ENCODE results near the gene TOB1. TPM values are rescaled to one million over a fixed set of nuclear protein-coding genes. Genes with fewer than 3 reads are reported as not detected.

The TOB1 gene
- total RNA-seq, 3 donors from 2014 or later, result 29.4 to 31.0 (median 30.9) TPM

GRCh38 chr17:50855708-50856330 is 10.3 kb downstream of the TOB1 start:
- no peak for ATAC-seq
- no peaks in the 10 kb centered on the region for H3K9me3 Mint-ChIP-seq
- peaks cover 23% of the 10 kb centered on the region for H3K4me1 Mint-ChIP-seq (ENCODE audit: low read depth)
- no peak overlapping the region for H3K4me3 Mint-ChIP-seq
- DNase-seq, result no peak
- peaks cover 2% of the 10 kb centered on the region for H3K27me3 Mint-ChIP-seq (ENCODE audit: low read depth)
- no peaks in the 10 kb centered on the region for H3K36me3 Mint-ChIP-seq (ENCODE audit: insufficient read depth)

GRCh38 chr17:50853781-50854180 is 12.4 kb downstream of the TOB1 start:
- no peak overlapping the region for H3K4me3 Mint-ChIP-seq
- DNase-seq (no peak), ATAC-seq (no peak)

DNA sequence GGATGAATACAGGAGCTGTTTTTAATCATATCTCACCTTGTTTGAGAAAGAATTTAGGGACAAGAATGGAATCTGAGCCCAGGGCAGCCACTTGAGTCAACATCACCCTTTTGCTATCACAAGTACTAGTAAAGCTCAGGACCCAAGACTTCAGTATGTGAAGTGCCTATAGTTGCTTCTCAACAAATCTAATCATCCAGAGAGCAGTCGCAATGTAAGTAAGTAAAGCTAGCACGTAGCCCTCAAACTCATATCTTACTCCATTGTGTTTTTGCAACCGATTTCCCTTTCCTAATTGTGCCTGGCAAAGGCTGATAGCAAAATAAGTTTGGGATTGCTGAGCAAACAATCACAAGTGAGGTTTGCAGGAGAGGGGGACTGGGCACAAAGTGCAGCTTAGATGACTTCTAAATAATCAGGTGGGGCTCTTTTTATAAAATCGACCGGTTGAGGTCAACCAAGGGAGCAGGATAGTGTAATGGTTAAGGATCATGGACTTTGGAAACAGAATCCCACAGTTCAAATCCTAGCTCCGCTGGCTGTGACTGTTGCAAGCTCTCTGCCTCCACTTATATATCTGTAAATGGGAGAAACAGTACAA is 13.0 kb downstream of the TOB1 start:
- Mint-ChIP-seq H3K27me3 (ENCODE audit: low read depth) (peaks cover 2% of the 10 kb centered on the region), H3K4me3 (no peak overlapping the region), H3K36me3 (ENCODE audit: insufficient read depth) (no peaks in the 10 kb centered on the region), H3K4me1 (ENCODE audit: low read depth) (peaks cover 23% of the 10 kb centered on the region), H3K9me3 (no peaks in the 10 kb centered on the region)
- DNase-seq (no peak), ATAC-seq (no peak)

More at GRCh38 chr17:50853781-50854180, 12.4 kb downstream of the TOB1 start:
- Mint-ChIP-seq H3K36me3 (ENCODE audit: insufficient read depth) (no peaks in the 10 kb centered on the region), H3K27me3 (ENCODE audit: low read depth) (peaks cover 2% of the 10 kb centered on the region), H3K9me3 (no peaks in the 10 kb centered on the region), H3K4me1 (ENCODE audit: low read depth) (peaks cover 23% of the 10 kb centered on the region)

DNA sequence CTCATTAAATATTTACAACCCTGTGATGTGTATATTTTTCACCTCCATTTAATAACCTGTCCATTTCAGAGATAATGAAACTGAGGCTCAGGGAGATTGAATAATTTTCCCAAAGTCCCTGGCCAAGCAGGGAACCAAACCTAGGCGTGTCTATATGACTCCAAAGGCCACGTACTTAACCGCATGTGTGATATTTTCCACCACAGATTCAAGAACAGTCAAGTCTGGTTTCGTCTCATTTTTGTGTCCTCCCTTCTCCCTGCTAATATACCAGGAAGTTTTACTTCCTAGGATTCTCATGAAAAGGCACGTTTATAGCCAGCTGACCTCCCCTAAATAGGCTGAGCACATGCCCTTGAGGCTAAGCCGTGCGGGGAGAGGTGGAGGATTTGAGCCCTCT is 15.5 kb downstream of the TOB1 start:
- Mint-ChIP-seq H3K4me3 (no peak overlapping the region), H3K27me3 (ENCODE audit: low read depth) (no peaks in the 10 kb centered on the region), H3K36me3 (ENCODE audit: insufficient read depth) (no peaks in the 10 kb centered on the region), H3K4me1 (ENCODE audit: low read depth) (peaks cover 20% of the 10 kb centered on the region), H3K9me3 (no peaks in the 10 kb centered on the region)
- ATAC-seq, result no peak
- DNase-seq, result no peak

GRCh38 chr17:50848711-50849110 is 17.4 kb downstream of the TOB1 start:
- no peaks in the 10 kb centered on the region for H3K27me3 Mint-ChIP-seq (ENCODE audit: low read depth)
- no peaks in the 10 kb centered on the region for H3K9me3 Mint-ChIP-seq
- no peak overlapping the region for H3K4me3 Mint-ChIP-seq
- no peaks in the 10 kb centered on the region for H3K36me3 Mint-ChIP-seq (ENCODE audit: insufficient read depth)
- no peak for ATAC-seq
- no peak for DNase-seq
- H3K4me1 Mint-ChIP-seq (ENCODE audit: low read depth), result peaks cover 17% of the 10 kb centered on the region

GRCh38 chr17:50848039-50848438 is 18.1 kb downstream of the TOB1 start:
- no peaks in the 10 kb centered on the region for H3K9me3 Mint-ChIP-seq
- H3K4me3 Mint-ChIP-seq, result no peak overlapping the region
- no peaks in the 10 kb centered on the region for H3K36me3 Mint-ChIP-seq (ENCODE audit: insufficient read depth)
- peaks cover 14% of the 10 kb centered on the region for H3K4me1 Mint-ChIP-seq (ENCODE audit: low read depth)
- ATAC-seq (no peak), DNase-seq (no peak)
- H3K27me3 Mint-ChIP-seq (ENCODE audit: low read depth), result no peaks in the 10 kb centered on the region

DNA sequence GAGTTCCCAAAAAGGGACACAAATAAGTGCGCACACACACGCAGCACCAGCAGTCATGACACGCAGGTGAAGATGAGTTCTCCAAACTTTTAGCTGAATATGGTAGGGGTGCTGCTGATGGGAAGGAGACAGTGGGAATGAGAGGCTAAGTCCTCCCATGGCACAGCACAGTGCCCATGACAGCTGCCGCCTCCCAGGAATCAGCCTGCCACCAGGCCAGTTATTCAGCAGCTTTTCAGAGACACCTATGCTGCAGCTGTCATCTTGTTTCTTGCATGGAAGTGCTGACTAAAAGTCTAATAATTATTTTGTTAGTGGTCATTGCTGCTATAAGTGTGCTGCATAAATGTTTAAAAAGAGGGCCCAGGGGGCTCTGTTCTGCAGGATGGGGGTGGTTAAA is 18.6 kb downstream of the TOB1 start:
- Mint-ChIP-seq H3K4me3 (no peak overlapping the region), H3K9me3 (no peaks in the 10 kb centered on the region), H3K27me3 (ENCODE audit: low read depth) (no peaks in the 10 kb centered on the region), H3K36me3 (ENCODE audit: insufficient read depth) (no peaks in the 10 kb centered on the region), H3K4me1 (ENCODE audit: low read depth) (peaks cover 10% of the 10 kb centered on the region)
- DNase-seq (no peak), ATAC-seq (no peak)

GRCh38 chr17:50845240-50846147 is 20.7 kb downstream of the TOB1 start:
- peaks cover 1% of the 10 kb centered on the region for H3K4me1 Mint-ChIP-seq (ENCODE audit: low read depth)
- no peaks in the 10 kb centered on the region for H3K27me3 Mint-ChIP-seq (ENCODE audit: low read depth)
- DNase-seq, result no peak
- no peaks in the 10 kb centered on the region for H3K9me3 Mint-ChIP-seq
- no peak overlapping the region for H3K4me3 Mint-ChIP-seq
- no peaks in the 10 kb centered on the region for H3K36me3 Mint-ChIP-seq (ENCODE audit: insufficient read depth)
- no peak for ATAC-seq

DNA sequence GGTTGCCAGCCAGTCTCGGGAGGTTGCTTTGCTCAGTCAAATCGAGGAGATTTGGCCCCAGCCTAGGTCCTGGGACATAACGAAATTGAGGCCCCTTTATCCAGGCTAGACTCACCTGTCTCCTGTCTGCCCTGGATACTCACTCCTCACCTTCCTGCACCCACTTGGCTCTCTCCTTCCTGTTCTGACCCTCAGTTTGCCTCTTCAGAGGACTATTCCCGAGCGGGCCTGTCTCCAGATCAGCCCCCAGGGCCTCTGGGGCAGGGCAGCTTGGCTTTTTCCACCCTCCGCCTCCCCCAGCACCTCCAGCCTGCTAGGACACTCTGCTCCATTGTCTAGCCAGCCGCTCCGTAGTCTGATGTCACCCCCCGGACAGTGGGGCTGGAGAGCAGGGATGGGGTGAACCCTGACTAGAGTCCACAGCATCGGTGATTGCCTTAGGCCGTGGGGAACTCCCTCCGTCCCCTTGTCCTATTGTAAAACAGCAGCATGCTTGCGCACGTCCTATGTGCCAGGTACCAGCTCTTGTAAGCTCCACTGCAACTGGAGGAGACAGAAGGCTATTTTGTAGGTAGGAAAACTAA is 21.9 kb downstream of the TOB1 start:
- DNase-seq, result no peak
- no peak overlapping the region for H3K4me3 Mint-ChIP-seq
- no peaks in the 10 kb centered on the region for H3K9me3 Mint-ChIP-seq
- H3K36me3 Mint-ChIP-seq (ENCODE audit: insufficient read depth), result no peaks in the 10 kb centered on the region
- no peak for ATAC-seq
- H3K4me1 Mint-ChIP-seq (ENCODE audit: low read depth), result peaks cover 1% of the 10 kb centered on the region
- no peaks in the 10 kb centered on the region for H3K27me3 Mint-ChIP-seq (ENCODE audit: low read depth)

DNA sequence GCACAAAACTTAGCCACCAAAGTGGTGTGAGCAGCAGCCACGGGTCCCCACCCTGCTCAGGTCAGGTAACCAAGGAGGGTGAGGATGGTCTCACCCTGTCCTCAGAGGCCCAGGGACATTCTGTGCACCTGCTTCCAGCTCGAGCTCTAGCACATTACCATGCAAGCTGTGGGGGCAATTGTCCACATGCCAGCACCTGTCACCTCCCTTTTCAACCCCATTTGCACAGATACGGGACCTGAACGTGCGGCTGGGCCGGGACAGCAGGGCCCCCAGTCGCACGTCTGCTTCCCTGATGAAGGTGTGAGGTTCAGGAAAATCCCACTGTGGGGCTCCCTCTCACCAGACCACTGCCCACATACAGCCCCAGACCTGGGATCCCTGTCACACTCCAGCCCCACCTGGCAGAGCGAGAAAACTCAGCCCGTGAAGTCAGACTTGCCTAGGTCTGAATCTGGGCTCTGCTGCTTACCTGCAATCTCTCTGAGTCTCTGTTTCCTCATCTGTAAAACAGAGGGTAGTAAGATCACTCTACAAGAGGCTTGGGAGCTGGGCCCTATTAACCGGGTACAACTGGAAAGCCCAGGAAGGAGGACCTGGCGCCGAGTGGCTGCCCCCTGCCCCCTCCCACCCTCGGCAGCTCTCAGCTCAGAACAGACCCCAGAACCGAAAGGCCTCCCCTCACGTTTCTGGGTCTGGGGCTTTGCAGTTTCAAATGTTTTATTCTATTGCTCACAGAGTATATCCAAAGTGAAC is 22.8 kb downstream of the TOB1 start:
- DNase-seq, result no peak
- Mint-ChIP-seq H3K4me1 (ENCODE audit: low read depth) (peaks cover 1% of the 10 kb centered on the region), H3K4me3 (no peak overlapping the region), H3K36me3 (ENCODE audit: insufficient read depth) (no peaks in the 10 kb centered on the region), H3K27me3 (ENCODE audit: low read depth) (no peaks in the 10 kb centered on the region), H3K9me3 (no peaks in the 10 kb centered on the region)
- ATAC-seq, result no peak

DNA sequence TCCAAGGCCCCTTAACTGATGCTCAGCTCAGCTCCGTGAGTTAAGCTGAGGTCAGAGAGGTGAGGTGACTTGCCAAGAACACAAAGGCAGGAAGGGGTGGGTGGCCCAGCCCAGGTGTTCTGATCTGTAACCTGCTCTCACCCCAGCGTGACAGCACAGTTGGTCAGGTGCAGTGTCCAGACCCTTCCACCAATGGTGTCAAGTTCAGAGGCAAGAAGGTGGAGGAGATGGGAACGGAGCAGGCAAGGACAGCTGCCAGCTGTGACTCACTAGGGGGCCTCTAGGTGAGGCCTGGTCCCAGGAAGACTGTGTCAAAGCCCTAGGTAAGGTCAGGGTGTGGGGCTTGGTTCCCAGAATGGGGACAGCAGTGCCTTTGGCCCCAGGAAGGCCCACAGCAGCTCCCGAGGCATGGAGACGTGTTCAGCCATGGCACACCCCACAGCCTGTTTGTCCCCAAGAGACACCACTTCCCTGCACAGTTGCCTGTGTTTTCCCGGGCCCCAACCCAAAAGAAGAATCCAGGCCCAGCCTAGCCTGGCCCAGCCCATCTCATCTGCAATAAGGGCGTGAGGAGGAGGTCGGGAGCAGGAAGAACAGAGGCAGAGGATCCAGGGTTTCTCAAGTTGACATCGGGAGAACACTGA is 23.5 kb downstream of the TOB1 start:
- no peak for ATAC-seq
- Mint-ChIP-seq H3K4me3 (no peak overlapping the region), H3K36me3 (ENCODE audit: insufficient read depth) (no peaks in the 10 kb centered on the region), H3K27me3 (ENCODE audit: low read depth) (no peaks in the 10 kb centered on the region), H3K4me1 (ENCODE audit: low read depth) (peaks cover 1% of the 10 kb centered on the region), H3K9me3 (no peaks in the 10 kb centered on the region)
- DNase-seq, result no peak

DNA sequence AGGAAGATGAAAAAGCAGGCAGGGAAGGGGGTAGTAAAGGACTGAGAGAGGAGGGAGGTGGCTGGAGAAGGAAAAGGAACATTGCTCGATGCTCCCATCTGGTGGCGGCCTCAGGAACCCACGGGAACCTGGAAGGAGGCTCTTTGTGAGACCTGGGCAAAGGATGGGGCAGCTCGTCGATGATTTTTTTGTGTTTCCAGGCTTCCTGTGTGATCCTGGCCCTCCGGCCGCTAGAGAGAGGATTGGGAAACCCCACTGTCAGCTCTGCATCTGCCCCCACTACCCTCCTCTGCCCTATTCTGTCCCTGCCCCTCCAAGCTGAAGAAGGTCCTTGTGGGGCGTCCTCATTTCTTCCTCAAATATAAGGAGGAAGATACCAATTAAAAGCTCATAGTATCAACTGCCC is 24.2 kb downstream of the TOB1 start:
- Mint-ChIP-seq H3K27me3 (ENCODE audit: low read depth) (no peaks in the 10 kb centered on the region), H3K36me3 (ENCODE audit: insufficient read depth) (no peaks in the 10 kb centered on the region)
- ATAC-seq, result peak; percentile 62 to 68

DNA sequence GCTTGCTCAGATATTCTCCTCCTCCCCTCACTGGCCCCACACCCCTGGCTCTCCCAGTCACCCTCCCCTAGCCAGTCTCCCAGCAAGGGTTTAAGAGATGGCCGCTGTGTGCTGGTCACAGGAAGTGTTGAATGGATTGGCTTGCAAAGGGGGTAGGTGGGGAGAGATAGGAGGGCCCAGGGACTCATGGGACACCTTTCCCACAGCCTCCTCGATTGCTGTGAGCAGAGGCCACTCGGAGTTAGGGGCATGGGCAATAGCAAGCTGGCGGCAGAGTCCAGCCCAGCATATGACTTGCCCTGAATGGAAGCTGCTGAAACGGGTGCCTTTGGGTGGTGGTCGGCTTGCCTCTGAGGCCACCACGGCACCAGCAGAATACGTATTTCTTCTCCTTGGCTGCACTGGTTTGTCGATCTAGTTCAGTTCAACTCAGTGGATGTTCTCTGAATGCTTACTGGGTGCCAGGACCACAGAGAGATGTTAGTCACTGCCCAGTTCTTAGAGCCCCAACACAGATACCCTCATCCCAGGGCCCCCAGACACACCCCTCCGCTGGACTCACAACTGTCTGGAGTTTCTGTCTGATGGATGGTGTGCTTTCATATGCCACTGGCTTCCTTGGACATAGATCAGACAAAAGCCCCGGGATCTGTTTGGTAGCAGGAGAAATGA is 24.7 kb downstream of the TOB1 start:
- Mint-ChIP-seq H3K9me3 (no peaks in the 10 kb centered on the region), H3K36me3 (ENCODE audit: insufficient read depth) (no peaks in the 10 kb centered on the region), H3K27me3 (ENCODE audit: low read depth) (no peaks in the 10 kb centered on the region), H3K4me3 (no peak overlapping the region), H3K4me1 (ENCODE audit: low read depth) (peaks cover 1% of the 10 kb centered on the region)
- ATAC-seq, result peak in 1 of 2 donors; percentile 11
- no peak for DNase-seq

More for the DNA sequence above, 24.2 kb downstream of the TOB1 start:
- H3K9me3 Mint-ChIP-seq, result no peaks in the 10 kb centered on the region
- peaks cover 1% of the 10 kb centered on the region for H3K4me1 Mint-ChIP-seq (ENCODE audit: low read depth)
- H3K4me3 Mint-ChIP-seq, result no peak overlapping the region
- DNase-seq, result peak; percentile 34
